PFSK-1 (cell line): Measurements from ENCODE around the gene PLEKHG4B.

Source experiments
- POLR2AphosphoS5 ChIP-seq: IDR thresholded peaks from 2 replicates; pipeline ENCODE4 v1.6.1; 2012; ENCODE audit warnings: low read depth, mild to moderate bottlenecking, control low read depth, low read length, moderate library complexity
- TAF1 ChIP-seq: IDR thresholded peaks from 2 replicates; pipeline ENCODE4 v1.6.1; 2012; ENCODE audit warnings: low read length, control low read depth, borderline replicate concordance; ENCODE audit not compliant: insufficient read depth

DNA sequence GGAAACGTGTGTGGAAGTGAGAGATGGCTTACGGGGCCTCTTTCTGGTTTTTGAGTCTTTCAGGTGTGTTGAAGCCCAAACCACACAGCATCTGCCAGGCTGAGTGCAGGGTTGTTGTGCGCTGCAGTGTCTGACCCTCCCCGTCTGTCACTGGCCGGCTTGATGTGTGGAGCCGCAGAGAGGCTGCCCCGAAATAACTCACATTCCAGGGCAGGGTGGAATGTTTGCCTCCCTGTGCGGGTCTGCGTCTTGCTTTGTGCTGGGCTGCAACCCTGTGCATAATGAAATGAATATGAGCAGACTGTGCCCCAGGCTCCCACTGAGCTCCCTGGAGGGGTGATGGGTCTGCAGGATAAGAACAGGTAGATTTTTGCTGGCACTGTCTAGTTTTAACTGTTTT is 9.9 kb upstream of the PLEKHG4B start:
- TF ChIP-seq POLR2AphosphoS5 (no peak), TAF1 (no peak)
